Activated CD8-positive, alpha-beta memory T cell treated with anti-CD3 and anti-CD28 coated beads, Interleukin-2, amount 50 U/mL, for 24 hours (primary cell): ENCODE measurements around the gene SPOCK1.
"Not testable (repeated sequence)": the region's sequence is repeated elsewhere in the genome, so short reads cannot be mapped to it uniquely, and the experiment has no call there.

Source experiments
- DNase-seq: peaks from one replicate; pipeline ENCODE4 v3.0.0-alpha.2; 2020; ENCODE audit errors: extremely low read depth

The SPOCK1 gene

GRCh38 chr5:137395011-137395755 lies 103.9 kb downstream of the SPOCK1 start:
- no peak for DNase-seq

DNA sequence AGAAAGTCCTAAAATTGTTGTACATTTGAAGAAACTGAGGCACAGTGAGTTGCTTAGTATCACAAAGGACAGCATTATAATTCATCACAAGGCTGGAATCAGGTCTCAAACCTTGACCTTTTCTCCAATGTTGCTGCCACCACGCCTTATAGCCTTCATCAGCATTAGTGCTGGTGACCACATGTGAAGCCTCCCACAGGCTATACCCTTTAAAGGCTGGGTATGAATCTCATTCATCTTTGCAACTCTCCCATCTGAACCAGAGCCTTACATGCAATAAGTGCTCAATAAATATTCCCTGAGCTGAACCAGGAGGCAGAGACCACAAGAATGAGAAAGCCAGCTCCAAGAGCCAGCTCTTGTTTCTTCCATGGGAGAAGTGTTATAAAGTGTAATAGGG lies 104.7 kb downstream of the SPOCK1 start:
- no peak for DNase-seq

DNA sequence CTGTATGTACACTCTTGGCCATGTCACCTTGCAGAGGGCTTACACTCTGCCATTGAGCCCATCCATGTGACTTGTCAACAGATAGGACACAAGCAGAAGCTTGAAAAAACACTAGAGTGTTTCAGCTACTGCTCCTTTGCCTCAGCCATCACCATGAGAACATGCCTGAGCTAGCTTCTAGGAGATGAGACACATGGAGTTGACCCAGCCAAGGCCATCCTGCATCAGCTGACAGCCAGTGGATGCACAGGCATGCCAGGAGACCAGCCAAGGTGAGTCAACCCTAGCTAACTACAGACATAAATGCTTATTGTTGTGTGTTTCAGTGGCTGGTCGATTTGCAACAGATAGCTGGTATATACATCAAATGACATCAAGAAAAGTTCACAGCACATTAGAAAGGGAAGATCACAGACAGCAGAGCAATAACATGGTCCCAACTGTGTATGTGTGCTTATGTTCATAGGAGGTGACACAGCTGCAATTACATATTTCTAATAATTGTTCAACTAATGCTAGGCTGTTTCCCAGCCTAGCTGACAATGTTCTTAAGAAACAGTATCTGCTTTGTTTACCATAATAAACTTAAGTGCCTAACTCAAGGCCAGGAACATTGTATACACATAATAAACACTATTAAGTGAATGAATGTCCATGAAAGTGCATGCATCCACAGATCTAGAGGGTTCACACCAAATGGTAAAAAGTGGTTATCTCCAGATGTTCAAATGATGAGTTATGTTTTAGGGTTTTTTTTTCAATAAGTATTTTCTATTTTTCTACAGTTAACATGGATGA lies 105.7 kb downstream of the SPOCK1 start:
- no peak for DNase-seq

GRCh38 chr5:137392261-137392660 lies 106.9 kb downstream of the SPOCK1 start:
- no peak for DNase-seq

DNA sequence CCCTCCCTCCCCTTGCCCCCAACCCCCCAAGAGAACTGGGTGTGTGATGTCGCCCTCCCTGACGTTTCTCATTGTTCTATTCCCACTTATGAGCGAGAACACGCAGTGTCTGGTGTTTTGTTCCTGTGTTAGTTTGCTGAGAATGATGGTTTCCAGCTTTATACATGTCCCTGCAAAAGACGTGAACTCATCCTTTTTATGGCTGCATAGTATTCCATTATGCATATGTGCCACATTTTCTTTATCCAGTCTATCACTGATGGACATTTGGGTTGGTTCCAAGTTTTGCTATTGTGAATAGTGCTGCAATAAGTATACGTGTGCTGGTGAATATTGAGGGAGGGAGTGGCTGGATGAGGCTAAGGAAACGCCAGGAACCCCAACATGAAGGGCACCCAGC lies 108.1 kb downstream of the SPOCK1 start:
- not testable (repeated sequence) for DNase-seq

DNA sequence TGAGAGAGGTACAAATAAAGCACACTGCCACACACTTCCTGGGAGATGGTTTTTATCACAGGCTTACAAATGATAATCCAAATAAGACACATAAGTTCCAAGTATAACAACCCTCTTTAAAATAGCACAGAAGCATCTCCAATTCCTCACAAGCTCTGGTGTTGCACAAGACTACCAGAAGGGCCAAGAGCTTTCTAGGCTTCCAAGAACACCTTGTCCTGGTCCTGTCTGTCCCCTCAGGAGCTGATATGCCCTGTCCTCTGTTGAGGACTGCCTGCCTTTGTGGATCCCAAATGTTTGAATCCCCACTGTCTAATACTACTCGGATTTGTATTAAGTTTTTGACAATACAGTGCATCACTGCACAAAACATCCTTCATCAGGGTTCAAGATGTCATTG lies 110.1 kb downstream of the SPOCK1 start:
- no peak for DNase-seq

DNA sequence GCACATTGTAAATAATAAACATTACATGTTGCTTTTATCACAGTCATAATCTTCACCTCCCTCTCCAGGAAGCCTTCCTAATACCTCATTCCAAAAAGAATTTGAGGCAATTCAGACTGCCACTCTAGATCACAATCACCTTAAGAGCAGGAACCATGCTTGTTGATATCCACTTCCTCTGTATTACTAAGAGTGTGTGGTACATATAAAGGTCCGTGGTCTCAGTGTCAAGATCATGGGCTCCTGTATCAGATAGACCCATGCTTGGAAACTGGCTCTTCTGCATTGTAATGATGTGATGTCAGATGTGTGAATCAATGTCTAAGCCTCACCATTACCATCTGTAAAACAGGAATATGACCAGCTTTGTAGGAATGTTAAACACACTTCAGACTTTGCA lies 114.1 kb downstream of the SPOCK1 start:
- no peak for DNase-seq

DNA sequence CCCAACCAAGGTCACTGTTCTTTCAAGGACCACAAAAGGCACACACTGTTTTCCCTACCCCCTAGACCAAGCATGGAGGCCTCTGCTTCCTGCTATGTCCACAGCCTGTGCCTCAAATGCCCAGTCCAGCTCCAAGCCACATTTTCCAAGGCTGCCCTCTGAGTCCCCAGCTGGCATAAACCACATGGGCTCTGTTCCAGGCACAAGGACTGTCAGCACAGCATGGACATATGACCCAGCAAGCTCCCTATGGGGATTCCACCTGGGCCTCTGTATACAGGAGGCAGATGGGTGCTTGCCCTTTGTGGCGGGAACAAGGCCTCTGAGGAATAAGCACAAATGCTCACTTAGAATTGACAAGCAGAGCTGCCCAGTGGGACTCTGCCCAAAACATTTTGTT lies 115.2 kb downstream of the SPOCK1 start:
- DNase-seq, result no peak

- DNase-seq, result no peak
These were observed 117.6 kb downstream of the SPOCK1 start for GRCh38 chr5:137381555-137381954.

GRCh38 chr5:137379555-137380286 lies 119.4 kb downstream of the SPOCK1 start:
- no peak for DNase-seq

DNA sequence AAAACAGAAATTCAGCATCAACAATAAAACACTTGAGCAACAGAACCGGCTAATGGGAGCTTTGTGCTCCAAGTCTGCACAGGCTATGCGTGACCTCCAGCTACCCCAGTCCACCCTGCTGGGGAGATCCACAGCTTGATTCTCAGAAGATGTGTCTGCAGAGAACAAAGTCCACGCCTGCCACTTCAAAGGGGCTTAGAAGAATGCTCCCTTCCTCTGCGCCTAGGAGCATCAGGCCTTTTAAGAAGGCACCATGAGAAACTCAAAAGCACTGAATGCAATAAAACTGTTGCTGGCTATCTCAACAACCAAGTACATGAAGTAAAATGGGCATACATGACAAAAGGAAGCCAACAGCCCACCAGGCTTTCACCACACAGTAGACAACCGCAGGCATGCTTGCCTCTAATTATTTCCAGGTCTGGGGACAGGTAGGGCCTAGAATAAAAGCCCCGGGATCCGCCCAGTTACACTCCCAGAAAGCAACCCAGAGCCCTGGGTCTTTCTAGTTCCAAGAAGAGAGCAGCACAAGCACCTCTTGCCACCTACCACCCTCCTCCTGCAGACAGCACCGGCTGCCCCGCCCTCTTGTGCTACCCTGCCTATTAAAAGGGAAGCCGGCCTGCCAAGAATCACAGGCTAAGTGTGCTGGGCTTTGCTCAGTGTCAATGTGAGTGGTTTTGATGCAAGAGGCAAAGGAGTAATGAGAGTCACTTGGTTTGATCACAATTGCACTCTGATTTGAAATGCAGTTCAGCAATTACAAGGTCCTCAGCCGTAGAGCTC lies 123.2 kb downstream of the SPOCK1 start:
- no peak for DNase-seq

DNA sequence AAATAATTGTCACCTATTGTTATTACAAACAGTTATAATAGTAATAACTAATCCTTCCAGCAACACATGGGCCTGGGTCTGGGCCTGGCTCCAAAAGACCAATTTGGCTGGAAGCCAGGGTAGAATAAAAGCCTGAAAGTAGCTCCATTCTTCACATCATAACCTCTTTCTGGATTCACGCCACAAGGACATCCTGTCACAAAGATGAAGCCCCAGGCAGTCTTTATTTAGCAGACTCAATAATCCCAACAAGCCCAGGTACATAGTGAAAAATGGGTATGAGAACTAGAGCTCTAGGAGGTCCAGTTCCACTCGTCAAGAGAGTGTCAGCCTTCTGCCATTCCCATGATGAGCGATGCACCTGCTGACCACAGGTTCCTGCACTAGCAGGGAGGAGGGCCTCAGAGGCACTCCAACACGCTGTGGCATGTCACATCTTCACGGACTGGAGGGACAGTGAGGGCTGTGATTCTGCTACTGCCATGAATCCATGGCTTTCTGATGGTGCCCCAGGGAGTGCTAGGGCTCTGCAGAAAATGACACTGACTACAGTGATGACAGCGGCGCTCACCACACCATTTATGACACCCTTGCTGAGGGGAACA lies 124.9 kb downstream of the SPOCK1 start:
- DNase-seq, result no peak

- DNase-seq, result no peak
These were observed 126.4 kb downstream of the SPOCK1 start for GRCh38 chr5:137372773-137373160.

- DNase-seq, result no peak
These were observed 126.9 kb downstream of the SPOCK1 start for GRCh38 chr5:137372016-137372772.

DNA sequence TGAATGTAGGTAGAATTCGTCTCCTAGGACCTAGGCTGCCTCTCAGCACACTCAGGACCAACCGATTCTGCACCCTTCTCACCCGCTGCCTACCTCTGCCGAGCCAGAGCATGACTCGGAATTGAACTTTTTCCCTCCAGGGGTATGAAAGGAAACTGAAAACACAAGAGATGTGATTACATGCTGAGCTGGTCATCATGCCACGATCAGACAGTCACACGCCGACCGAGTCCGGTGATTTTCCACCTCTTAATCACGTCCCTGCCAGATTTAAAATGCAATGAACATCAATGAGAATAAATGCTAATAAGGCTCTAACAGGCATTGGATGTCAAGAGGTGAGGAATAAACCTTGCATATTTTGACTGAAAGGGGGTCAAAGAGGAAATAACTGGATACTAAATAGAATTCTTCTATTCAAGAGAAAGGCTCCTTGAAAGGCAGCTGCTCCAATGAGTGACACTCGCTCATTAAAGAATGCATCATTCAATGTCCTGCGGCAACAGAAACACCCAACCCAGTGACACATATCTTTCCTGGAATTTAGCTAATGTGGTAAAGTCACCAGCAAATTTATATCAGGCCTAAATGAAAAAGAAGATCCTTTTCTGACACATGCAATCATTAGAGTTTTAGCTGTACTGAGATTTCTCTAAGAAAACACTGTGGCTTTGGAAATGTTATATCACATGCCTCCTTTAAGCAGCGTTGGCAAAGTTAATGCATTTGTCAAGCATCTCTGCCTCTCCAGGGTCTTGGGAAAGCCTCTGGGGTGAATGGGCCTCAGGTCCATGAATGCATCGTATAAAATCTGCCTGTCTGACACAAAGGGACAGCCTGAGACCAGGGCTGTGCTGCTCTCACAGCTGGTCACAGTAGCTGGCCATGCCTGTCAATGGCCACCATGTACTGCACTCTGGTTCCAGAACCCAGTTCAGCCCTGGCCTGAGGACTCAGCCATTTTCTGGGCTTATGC lies 128.7 kb downstream of the SPOCK1 start:
- no peak for DNase-seq

DNA sequence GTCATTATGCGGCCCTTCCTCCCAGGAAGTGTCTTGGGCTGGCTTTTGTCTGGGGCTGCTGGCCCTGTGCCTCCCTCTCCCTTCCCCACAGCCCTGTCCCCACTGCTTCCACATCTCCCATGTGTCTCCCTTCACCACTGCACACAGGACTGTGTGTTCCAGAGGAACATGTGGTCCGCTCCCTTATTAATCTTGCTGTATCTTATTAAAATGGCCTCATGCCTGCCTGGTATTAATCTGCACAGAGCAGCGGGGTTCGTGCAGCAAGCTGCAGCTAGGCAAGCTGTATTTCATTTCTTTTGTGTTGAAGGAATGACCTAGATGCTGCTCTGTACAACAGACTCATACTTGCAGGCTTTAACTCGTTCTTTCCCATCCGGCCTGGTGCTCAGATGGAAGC lies 130.5 kb downstream of the SPOCK1 start:
- no peak for DNase-seq

DNA sequence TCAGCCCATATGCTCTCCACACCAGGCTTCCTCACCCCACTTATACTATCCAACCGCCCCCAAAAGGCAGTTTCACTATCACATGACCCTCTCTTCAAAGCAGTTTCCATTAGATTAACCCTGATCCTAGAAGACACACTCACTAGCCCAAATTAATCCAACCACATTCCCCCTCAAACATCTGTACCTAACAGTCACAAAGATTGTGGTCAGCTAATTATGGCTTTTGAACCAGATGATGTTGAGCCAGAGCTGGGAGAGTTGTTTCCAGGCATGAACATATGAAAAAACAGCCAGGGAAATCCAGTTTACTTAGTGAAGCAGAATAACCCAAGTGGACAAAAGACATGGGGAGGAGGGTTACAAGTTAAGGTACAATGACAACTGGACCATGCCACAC lies 131.2 kb downstream of the SPOCK1 start:
- DNase-seq, result no peak

DNA sequence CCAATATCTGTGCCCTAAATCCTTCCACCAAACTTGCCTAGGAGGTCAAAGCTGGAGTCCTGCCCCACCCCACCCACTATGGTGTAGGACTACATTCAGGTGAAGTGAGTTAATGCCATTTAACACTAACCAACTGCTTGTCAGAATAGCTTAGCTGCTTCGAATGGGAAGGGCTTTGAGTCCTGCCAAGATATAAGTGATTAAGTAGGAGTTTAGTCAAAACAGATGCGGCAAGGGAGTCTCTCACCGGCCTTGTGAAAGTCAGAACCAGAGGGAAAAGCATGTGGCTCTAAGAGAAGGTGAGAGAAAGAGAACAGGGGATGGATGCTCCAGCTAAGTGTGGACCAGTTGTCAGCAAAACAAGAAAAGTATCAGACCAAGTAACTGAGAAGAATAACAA lies 132.6 kb downstream of the SPOCK1 start:
- DNase-seq, result no peak

DNA sequence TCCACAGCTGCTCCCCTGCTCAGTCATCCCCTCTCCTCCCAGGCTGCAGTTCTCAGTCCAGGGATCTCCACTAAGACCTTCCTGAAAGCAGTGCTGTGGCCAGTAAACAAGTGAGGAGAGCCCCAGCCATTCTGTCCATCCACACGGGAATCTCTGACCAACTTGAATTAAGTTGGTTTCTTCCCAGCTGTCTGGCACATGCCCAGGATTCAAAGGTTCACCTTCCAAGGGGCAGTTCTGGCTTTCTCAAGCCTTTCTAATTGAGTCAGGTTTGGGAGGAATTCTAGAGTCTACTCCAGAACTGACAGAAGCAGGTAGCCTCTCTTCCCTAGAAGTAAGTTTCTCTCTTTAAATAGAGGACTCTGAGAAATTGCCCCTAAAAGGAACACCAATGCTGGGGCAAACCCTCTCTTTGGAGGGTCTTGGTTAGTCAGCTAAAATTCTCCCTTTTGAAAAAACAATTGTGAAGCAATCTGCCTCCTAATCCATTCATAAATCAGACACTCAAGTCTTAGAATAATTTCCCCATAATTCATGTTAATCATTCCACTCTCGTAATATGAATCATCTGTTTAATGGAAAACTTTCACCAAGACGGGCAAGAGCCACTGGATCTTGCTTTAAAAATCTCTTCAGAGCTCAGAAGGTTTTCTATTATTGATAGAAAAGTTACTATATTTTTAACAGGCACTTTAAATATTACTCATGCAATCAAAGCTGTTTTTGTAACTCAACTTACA lies 133.8 kb downstream of the SPOCK1 start:
- no peak for DNase-seq
